HEK293 (cell line): ENCODE results near the gene SMIM20.

Source experiments
- CTCF ChIA-PET: fragments of 350-600 bp; formaldehyde crosslinking; extraction: SDS; loops from one replicate; lab custom pipeline; 2021; ENCODE audit warnings: antibody characterized with exemption; lab: Yijun Ruan, JAX
- POLR2A ChIA-PET: fragments of 300-600 bp; formaldehyde crosslinking; extraction: SDS; loops from one replicate; lab custom pipeline; 2020; ENCODE audit warnings: antibody characterized with exemption, inconsistent platforms; lab: Yijun Ruan, JAX
- H3K27ac ChIP-seq: fragments of 200-500 bp; sonication (Bioruptor generic); 2 replicates; pipeline ENCODE4 v1.5.1; 2014; ENCODE audit warnings: low read depth, low read length, control low read depth, inconsistent platforms; ENCODE audit errors: extremely low read depth
- H3K36me3 ChIP-seq, 2 experiments: fragments of 200-500 bp in 1 of 2; sonication (Bioruptor generic) in 1 of 2; 1 replicate in 1 of 2; 2 replicates in 1 of 2; pipeline ENCODE4 v1.5.1; 2014 to 2017; ENCODE audit warnings: inconsistent platforms in 2 of 2, low read length in 2 of 2; ENCODE audit not compliant: control insufficient read depth in 2 of 2, insufficient read depth in 1 of 2
- H3K4me1 ChIP-seq: fragments of 200-500 bp; sonication (Bioruptor generic); 2 replicates; pipeline ENCODE4 v1.5.1; 2014; ENCODE audit warnings: mild to moderate bottlenecking, low read length, inconsistent platforms; ENCODE audit not compliant: control insufficient read depth, insufficient read depth
- H3K4me3 ChIP-seq: 2 replicates; pipeline ENCODE4 v1.5.1; 2011; ENCODE audit warnings: low read depth, mild to moderate bottlenecking, control low read depth, low read length, moderate library complexity
- H3K9me3 ChIP-seq: fragments of 200-500 bp; sonication (Bioruptor generic); 2 replicates; pipeline ENCODE4 v1.5.1; 2014; ENCODE audit warnings: low read depth, low read length, inconsistent platforms; ENCODE audit not compliant: control insufficient read depth, insufficient read depth
- AEBP2 ChIP-seq: fragments of 450-650 bp; formaldehyde crosslinking; IDR thresholded peaks from 2 replicates; pipeline ENCODE4 v1.5.1; 2016; ENCODE audit warnings: missing biosample characterization, missing genetic modification characterization, borderline replicate concordance
- CTCF ChIP-seq: fragments of 450-650 bp; formaldehyde crosslinking; IDR thresholded peaks from 2 replicates; pipeline ENCODE4 v1.5.1; 2016; ENCODE audit warnings: missing biosample characterization, missing genetic modification characterization
- ELK4 ChIP-seq: IDR thresholded peaks from 2 replicates; pipeline ENCODE4 v1.6.1; 2011; ENCODE audit warnings: mild to moderate bottlenecking, low read depth, low read length, borderline replicate concordance
- GLI2 ChIP-seq: fragments of 450-650 bp; formaldehyde crosslinking; IDR thresholded peaks from 2 replicates; pipeline ENCODE4; 2017; ENCODE audit warnings: missing biosample characterization, missing genetic modification characterization, low read depth, borderline replicate concordance
- SP7 ChIP-seq: fragments of 450-650 bp; formaldehyde crosslinking; IDR thresholded peaks from 2 replicates; pipeline ENCODE4 v1.5.1; 2016; ENCODE audit warnings: missing biosample characterization, missing genetic modification characterization
- ZBTB6 ChIP-seq: fragments of 450-650 bp; formaldehyde crosslinking; IDR thresholded peaks from 2 replicates; pipeline ENCODE4 v1.5.1; 2017; ENCODE audit warnings: missing biosample characterization, missing genetic modification characterization
- ZNF140 ChIP-seq: fragments of 450-650 bp; formaldehyde crosslinking; IDR thresholded peaks from 2 replicates; pipeline ENCODE4 v1.5.1; 2016; ENCODE audit warnings: missing biosample characterization, missing genetic modification characterization
- ZNF2 ChIP-seq: fragments of 450-650 bp; formaldehyde crosslinking; IDR thresholded peaks from 2 replicates; pipeline ENCODE4 v1.5.1; 2016; ENCODE audit warnings: missing biosample characterization, missing genetic modification characterization
- ZNF214 ChIP-seq: fragments of 450-650 bp; formaldehyde crosslinking; IDR thresholded peaks from 2 replicates; pipeline ENCODE4 v1.5.1; 2017; ENCODE audit warnings: missing biosample characterization, mild to moderate bottlenecking, missing genetic modification characterization, borderline replicate concordance
- ZNF280D ChIP-seq: fragments of 450-650 bp; formaldehyde crosslinking; IDR thresholded peaks from 2 replicates; pipeline ENCODE4 v1.5.1; 2016; ENCODE audit warnings: missing biosample characterization, missing genetic modification characterization
- ZNF423 ChIP-seq: fragments of 450-650 bp; formaldehyde crosslinking; IDR thresholded peaks from 2 replicates; pipeline ENCODE4 v1.5.1; 2016; ENCODE audit warnings: missing biosample characterization, missing genetic modification characterization
- ZNF473 ChIP-seq: fragments of 450-650 bp; formaldehyde crosslinking; IDR thresholded peaks from 2 replicates; pipeline ENCODE4 v1.5.1; 2017; ENCODE audit warnings: missing biosample characterization, missing genetic modification characterization

SMIM20 gene

GRCh38 chr4:25954293-25954904, 40.4 kb downstream of the SMIM20 start (continued):
- TF ChIP-seq AEBP2 (no peak), ZBTB6 (tag by site-specific recombination) (no peak), ZNF423 (tag by site-specific recombination) (no peak)
- TF ChIP-seq, all 188 proteins: peak for 0

- TF ChIP-seq ZNF2 (tag by site-specific recombination) (no peak), GLI2 (tag by site-specific recombination) (no peak), ZNF214 (tag by site-specific recombination) (no peak), ZNF280D (tag by site-specific recombination) (no peak)
- Histone ChIP-seq H3K27ac (no peak overlapping the region), H3K36me3 (no peaks in the 10 kb centered on the region), H3K4me1 (no peaks in the 10 kb centered on the region), H3K4me3 (no peak overlapping the region), H3K9me3 (no peaks in the 10 kb centered on the region)
- CTCF ChIA-PET: interaction anchor here (0.5 kb wide), 1 partner anchor 1045 kb away, joined by 3 read pairs; no protein-coding TSS in a partner anchor
- POLR2A ChIA-PET: no interaction called here
These were observed 41.7 kb downstream of the SMIM20 start for GRCh38 chr4:25955705-25956104.

GRCh38 chr4:25956260-25956659, 42.2 kb downstream of the SMIM20 start:
- no peaks in the 10 kb centered on the region for H3K4me1 ChIP-seq
- no peaks in the 10 kb centered on the region for H3K36me3 ChIP-seq
- POLR2A ChIA-PET: no interaction called here
- H3K27ac ChIP-seq: no peak overlapping the region
- no peak overlapping the region for H3K4me3 ChIP-seq
- TF ChIP-seq SP7 (tag by site-specific recombination): no peak
- TF ChIP-seq ZNF473 (tag by site-specific recombination): no peak
- no peak for TF ChIP-seq CTCF (tag by site-specific recombination)
- no peak for TF ChIP-seq ZNF140 (tag by site-specific recombination)
- TF ChIP-seq ELK4: no peak
- no peaks in the 10 kb centered on the region for H3K9me3 ChIP-seq
- CTCF ChIA-PET: no interaction called here
